Endothelial cell (in vitro differentiated cells): ENCODE data around the gene LDB2. TPM values are rescaled to one million over a fixed set of nuclear protein-coding genes. Genes with fewer than 3 reads are reported as not detected.

ENCODE experiments used
- DNase-seq: peaks from one replicate; pipeline ENCODE4 v3.0.0; 2021; ENCODE audit warnings: low spot score
- H3K27ac Mint-ChIP-seq: one replicate; pipeline ENCODE4 v1.8.0; 2021; ENCODE audit warnings: mixed read lengths, inconsistent platforms; ENCODE audit not compliant: unreplicated experiment
- H3K27me3 Mint-ChIP-seq: one replicate; pipeline ENCODE4 v1.8.0; 2021; ENCODE audit warnings: mild to moderate bottlenecking, moderate library complexity, mixed read lengths, inconsistent platforms; ENCODE audit not compliant: unreplicated experiment
- H3K36me3 Mint-ChIP-seq: one replicate; pipeline ENCODE4 v1.8.0; 2021; ENCODE audit warnings: mild to moderate bottlenecking, low read depth, mixed read lengths, inconsistent platforms; ENCODE audit not compliant: unreplicated experiment
- H3K4me1 Mint-ChIP-seq: one replicate; pipeline ENCODE4 v1.8.0; 2021; ENCODE audit warnings: mild to moderate bottlenecking, mixed read lengths, inconsistent platforms; ENCODE audit not compliant: unreplicated experiment
- H3K4me3 Mint-ChIP-seq: one replicate; pipeline ENCODE4 v1.8.0; 2021; ENCODE audit warnings: mild to moderate bottlenecking, mixed read lengths, inconsistent platforms; ENCODE audit not compliant: unreplicated experiment
- H3K9me3 Mint-ChIP-seq: one replicate; pipeline ENCODE4 v1.8.0; 2021; ENCODE audit warnings: mixed read lengths, inconsistent platforms; ENCODE audit not compliant: unreplicated experiment
- CTCF ChIP-seq: fragments of 200-600 bp; sonication (generic); IDR thresholded peaks from one replicate; pipeline ENCODE4 v1.5.0; 2021; ENCODE audit warnings: antibody characterized with exemption; ENCODE audit not compliant: unreplicated experiment
- total RNA-seq: library from RNA; stranded (reverse); fragmentation: NEBNext Ultra II Directional; extraction: Animal tissue kit (Norgen Biotek cat#: 25700); gene quantifications from one replicate; pipeline ENCODE4 v1.2.1, GENCODE V29; 2021; ENCODE audit not compliant: unreplicated experiment

LDB2 gene
- total RNA-seq, 1 donor from 2014 or later = 268 TPM

GRCh38 chr4:16652732-16653305 is 245.6 kb downstream of the LDB2 start:
- peaks cover 35% of the 10 kb centered on the region for H3K4me1 Mint-ChIP-seq
- H3K4me3 Mint-ChIP-seq = no peak overlapping the region
- no peak for TF ChIP-seq CTCF
- peaks cover 2% of the 10 kb centered on the region for H3K27me3 Mint-ChIP-seq
- no peak overlapping the region for H3K27ac Mint-ChIP-seq
- H3K9me3 Mint-ChIP-seq = no peaks in the 10 kb centered on the region
- no peak for DNase-seq
- no peaks in the 10 kb centered on the region for H3K36me3 Mint-ChIP-seq

- Mint-ChIP-seq H3K4me1 (peaks cover 12% of the 10 kb centered on the region), H3K4me3 (no peak overlapping the region), H3K27me3 (peaks cover 4% of the 10 kb centered on the region), H3K27ac (no peak overlapping the region), H3K36me3 (no peaks in the 10 kb centered on the region), H3K9me3 (no peaks in the 10 kb centered on the region)
- DNase-seq = no peak
- no peak for TF ChIP-seq CTCF
Measured at GRCh38 chr4:16646459-16646858, 252.0 kb downstream of the LDB2 start.

- Mint-ChIP-seq H3K9me3 (no peaks in the 10 kb centered on the region), H3K4me1 (peaks cover 22% of the 10 kb centered on the region), H3K4me3 (no peak overlapping the region), H3K27ac (no peak overlapping the region), H3K36me3 (peaks cover 8% of the 10 kb centered on the region), H3K27me3 (peaks cover 4% of the 10 kb centered on the region)
- TF ChIP-seq CTCF = no peak
- DNase-seq = no peak
Measured at GRCh38 chr4:16643893-16644292, 254.6 kb downstream of the LDB2 start.

GRCh38 chr4:16642897-16643296 is 255.5 kb downstream of the LDB2 start:
- peaks cover 10% of the 10 kb centered on the region for H3K27me3 Mint-ChIP-seq

More at GRCh38 chr4:16642897-16643296, 255.5 kb downstream of the LDB2 start:
- TF ChIP-seq CTCF = no peak
- DNase-seq = no peak
- peaks cover 29% of the 10 kb centered on the region for H3K4me1 Mint-ChIP-seq
- no peaks in the 10 kb centered on the region for H3K9me3 Mint-ChIP-seq
- H3K27ac Mint-ChIP-seq = no peak overlapping the region
- no peak overlapping the region for H3K4me3 Mint-ChIP-seq
- H3K36me3 Mint-ChIP-seq = peaks cover 8% of the 10 kb centered on the region
